A549 (cell line): ENCODE results near the gene OR1J1.

ENCODE experiments used
- CEBPB ChIP-seq, 2 experiments: fragments of >200 bp in 1 of 2; sonication (Bioruptor Twin) in 1 of 2; formaldehyde crosslinking in 1 of 2; IDR thresholded peaks; 2 replicates each; pipeline ENCODE4 v1.6.1; 2012 to 2016
- GATA3 ChIP-seq: IDR thresholded peaks from 2 replicates; pipeline ENCODE4 v1.6.1; 2012; ENCODE audit warnings: borderline replicate concordance
- TF ChIP-seq, protein P1 (sequence below): fragments of >200 bp; sonication (Bioruptor Twin); formaldehyde crosslinking; IDR thresholded peaks from 3 replicates; pipeline ENCODE4 v1.5.1; 2016
- TF ChIP-seq, protein P2 (sequence below): IDR thresholded peaks from 2 replicates; pipeline ENCODE4 v1.6.1; 2012

DNA sequence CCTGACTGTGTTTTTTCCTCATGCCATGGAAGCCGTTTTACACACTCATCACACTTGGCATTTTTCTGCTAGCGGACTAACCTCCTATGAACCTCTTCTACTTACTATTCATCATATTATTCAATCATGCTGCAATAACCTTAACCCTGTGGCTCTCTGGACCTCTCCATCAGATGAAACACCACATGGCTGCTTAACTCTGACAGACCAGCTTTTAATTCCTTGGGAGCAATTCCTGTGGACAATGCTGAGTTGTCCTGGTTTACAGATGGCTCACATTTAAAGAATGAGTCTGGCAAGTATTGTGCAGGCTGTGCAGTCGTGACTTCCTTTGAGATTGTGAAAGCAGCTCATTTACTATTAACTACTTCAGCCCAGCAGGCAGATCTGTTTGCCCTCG, 9.0 kb downstream of the OR1J1 start:
- TF ChIP-seq, protein P1, sequence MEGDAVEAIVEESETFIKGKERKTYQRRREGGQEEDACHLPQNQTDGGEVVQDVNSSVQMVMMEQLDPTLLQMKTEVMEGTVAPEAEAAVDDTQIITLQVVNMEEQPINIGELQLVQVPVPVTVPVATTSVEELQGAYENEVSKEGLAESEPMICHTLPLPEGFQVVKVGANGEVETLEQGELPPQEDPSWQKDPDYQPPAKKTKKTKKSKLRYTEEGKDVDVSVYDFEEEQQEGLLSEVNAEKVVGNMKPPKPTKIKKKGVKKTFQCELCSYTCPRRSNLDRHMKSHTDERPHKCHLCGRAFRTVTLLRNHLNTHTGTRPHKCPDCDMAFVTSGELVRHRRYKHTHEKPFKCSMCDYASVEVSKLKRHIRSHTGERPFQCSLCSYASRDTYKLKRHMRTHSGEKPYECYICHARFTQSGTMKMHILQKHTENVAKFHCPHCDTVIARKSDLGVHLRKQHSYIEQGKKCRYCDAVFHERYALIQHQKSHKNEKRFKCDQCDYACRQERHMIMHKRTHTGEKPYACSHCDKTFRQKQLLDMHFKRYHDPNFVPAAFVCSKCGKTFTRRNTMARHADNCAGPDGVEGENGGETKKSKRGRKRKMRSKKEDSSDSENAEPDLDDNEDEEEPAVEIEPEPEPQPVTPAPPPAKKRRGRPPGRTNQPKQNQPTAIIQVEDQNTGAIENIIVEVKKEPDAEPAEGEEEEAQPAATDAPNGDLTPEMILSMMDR, result no peak
- TF ChIP-seq GATA3 (no peak), CEBPB (IDR thresholded peaks at IDR 0.05) (no peak)
- TF ChIP-seq, protein P2, sequence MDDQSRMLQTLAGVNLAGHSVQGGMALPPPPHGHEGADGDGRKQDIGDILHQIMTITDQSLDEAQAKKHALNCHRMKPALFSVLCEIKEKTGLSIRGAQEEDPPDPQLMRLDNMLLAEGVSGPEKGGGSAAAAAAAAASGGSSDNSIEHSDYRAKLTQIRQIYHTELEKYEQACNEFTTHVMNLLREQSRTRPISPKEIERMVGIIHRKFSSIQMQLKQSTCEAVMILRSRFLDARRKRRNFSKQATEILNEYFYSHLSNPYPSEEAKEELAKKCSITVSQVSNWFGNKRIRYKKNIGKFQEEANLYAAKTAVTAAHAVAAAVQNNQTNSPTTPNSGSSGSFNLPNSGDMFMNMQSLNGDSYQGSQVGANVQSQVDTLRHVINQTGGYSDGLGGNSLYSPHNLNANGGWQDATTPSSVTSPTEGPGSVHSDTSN, result no peak
